ENCODE measurements around the gene CALD1.

CALD1 gene

DNA sequence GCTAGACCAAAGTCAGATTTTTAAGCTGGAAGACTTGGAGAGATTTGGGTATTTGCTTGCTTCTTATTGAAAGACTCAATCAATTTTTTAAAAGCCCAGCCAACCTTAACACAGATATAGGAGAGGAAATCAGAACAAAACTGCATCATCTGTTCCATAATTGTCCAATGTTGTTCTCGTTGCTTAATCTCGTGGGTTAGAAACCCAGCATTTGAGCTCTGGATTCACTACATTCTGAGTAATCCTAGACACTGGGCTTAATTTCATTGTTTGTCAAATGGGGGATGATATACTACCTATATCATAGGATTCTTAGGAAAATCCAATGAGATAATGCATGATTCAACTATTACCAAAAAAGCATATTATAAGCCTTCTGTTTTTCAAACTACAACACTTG, 48.9 kb downstream of the CALD1 start:
- Histone ChIP-seq H3K4me3 (ENCODE audit: low read length) (no peak overlapping the region), H3F3A (ENCODE audit: control insufficient read depth, insufficient read depth) (no peaks in the 10 kb centered on the region), H3K36me3 (ENCODE audit: control insufficient read depth, low read length) (no peaks in the 10 kb centered on the region), H3K9me3 (ENCODE audit: control insufficient read depth, insufficient read depth, low read length) (no peaks in the 10 kb centered on the region), H3K79me2 (ENCODE audit: control insufficient read depth, low read length) (no peaks in the 10 kb centered on the region), H3K27me3 (ENCODE audit: control insufficient read depth, low read length) (no peaks in the 10 kb centered on the region), H3K4me2 (ENCODE audit: low read length) (no peak overlapping the region), H3K4me1 (ENCODE audit: control insufficient read depth, low read length) (no peaks in the 10 kb centered on the region), H3K27ac (ENCODE audit: low read depth, low read length) (no peak overlapping the region), H4K20me1 (ENCODE audit: control insufficient read depth, insufficient read depth, low read depth, low read length) (no peaks in the 10 kb centered on the region), H3K9me2 (replicated peaks; ENCODE audit: control insufficient read depth, low read length) (no peaks in the 10 kb centered on the region)
- TF ChIP-seq, protein P1, sequence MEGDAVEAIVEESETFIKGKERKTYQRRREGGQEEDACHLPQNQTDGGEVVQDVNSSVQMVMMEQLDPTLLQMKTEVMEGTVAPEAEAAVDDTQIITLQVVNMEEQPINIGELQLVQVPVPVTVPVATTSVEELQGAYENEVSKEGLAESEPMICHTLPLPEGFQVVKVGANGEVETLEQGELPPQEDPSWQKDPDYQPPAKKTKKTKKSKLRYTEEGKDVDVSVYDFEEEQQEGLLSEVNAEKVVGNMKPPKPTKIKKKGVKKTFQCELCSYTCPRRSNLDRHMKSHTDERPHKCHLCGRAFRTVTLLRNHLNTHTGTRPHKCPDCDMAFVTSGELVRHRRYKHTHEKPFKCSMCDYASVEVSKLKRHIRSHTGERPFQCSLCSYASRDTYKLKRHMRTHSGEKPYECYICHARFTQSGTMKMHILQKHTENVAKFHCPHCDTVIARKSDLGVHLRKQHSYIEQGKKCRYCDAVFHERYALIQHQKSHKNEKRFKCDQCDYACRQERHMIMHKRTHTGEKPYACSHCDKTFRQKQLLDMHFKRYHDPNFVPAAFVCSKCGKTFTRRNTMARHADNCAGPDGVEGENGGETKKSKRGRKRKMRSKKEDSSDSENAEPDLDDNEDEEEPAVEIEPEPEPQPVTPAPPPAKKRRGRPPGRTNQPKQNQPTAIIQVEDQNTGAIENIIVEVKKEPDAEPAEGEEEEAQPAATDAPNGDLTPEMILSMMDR (IDR thresholded peaks at IDR 0.05; ENCODE audit: low read depth, low read length, poor library complexity, severe bottlenecking): no peak
- TF ChIP-seq EZH2phosphoT487 (IDR thresholded peaks at IDR 0.05; ENCODE audit: borderline replicate concordance, low read length): no peak

DNA sequence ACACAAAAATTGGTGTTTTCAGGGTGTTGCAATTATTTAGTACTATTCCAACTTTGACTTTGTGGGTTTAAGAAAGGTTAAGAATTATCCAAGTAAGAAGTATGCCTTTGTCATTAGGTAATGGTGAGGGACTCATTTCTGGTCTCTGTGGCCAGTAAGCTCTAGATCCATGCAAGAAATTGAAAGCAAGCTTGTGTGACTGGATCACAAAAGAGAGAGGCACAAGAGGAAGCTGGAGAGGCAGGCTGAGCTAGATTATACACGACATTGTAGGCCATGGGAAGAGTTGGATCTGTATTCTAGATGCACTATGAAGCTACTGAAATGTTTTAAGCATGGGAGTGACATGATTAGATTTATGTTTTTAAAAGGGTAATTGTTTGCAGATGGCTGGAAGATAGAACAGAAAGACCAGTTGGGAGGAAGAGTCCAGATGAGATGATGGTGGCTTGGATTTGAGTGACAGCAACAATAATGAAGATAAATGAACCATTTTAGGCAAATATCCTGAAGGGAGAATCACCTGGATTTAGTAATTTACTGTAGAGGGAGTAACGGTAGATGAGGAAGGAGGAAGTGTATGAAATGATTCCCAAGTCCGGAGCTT, 50.0 kb downstream of the CALD1 start:
- TF ChIP-seq, protein P1 (IDR thresholded peaks at IDR 0.05; ENCODE audit: low read depth, low read length, poor library complexity, severe bottlenecking): no peak
- Histone ChIP-seq H3F3A (ENCODE audit: control insufficient read depth, insufficient read depth) (no peaks in the 10 kb centered on the region), H3K9me2 (replicated peaks; ENCODE audit: control insufficient read depth, low read length) (no peaks in the 10 kb centered on the region), H3K36me3 (ENCODE audit: control insufficient read depth, low read length) (no peaks in the 10 kb centered on the region), H3K27me3 (ENCODE audit: control insufficient read depth, low read length) (no peaks in the 10 kb centered on the region), H3K4me3 (ENCODE audit: low read length) (no peak overlapping the region), H3K27ac (ENCODE audit: low read depth, low read length) (no peak overlapping the region), H3K4me1 (ENCODE audit: control insufficient read depth, low read length) (no peaks in the 10 kb centered on the region), H3K9me3 (ENCODE audit: control insufficient read depth, insufficient read depth, low read length) (no peaks in the 10 kb centered on the region), H3K4me2 (ENCODE audit: low read length) (no peak overlapping the region), H4K20me1 (ENCODE audit: control insufficient read depth, insufficient read depth, low read depth, low read length) (no peaks in the 10 kb centered on the region), H3K79me2 (ENCODE audit: control insufficient read depth, low read length) (no peaks in the 10 kb centered on the region)

DNA sequence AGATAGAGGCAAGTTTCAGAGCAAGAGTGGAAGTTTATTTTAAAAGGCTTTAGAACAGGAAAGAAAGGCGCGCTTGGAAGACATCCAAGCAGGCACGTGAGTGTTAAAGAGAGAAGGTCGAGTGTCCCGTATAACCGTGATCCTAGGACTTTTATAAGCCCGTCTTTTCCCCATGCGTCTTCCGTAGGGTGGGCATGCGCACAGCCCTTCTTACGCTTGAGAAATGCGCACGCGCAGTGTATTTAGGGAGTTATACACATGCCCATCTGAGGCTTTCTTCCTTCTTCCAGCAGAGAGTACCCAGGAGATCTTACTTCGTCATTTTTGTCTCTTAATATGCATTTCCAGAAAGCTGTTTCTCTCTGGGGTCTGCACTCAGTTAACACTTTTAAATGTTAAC, 52.4 kb downstream of the CALD1 start:
- Histone ChIP-seq H4K20me1 (ENCODE audit: control insufficient read depth, insufficient read depth, low read depth, low read length) (no peaks in the 10 kb centered on the region), H3K79me2 (ENCODE audit: control insufficient read depth, low read length) (no peaks in the 10 kb centered on the region), H3K4me1 (ENCODE audit: control insufficient read depth, low read length) (no peaks in the 10 kb centered on the region), H3K27ac (ENCODE audit: low read depth, low read length) (no peak overlapping the region), H3K36me3 (ENCODE audit: control insufficient read depth, low read length) (no peaks in the 10 kb centered on the region), H3K27me3 (ENCODE audit: control insufficient read depth, low read length) (no peaks in the 10 kb centered on the region), H3K9me3 (ENCODE audit: control insufficient read depth, insufficient read depth, low read length) (no peaks in the 10 kb centered on the region), H3K9me2 (replicated peaks; ENCODE audit: control insufficient read depth, low read length) (no peaks in the 10 kb centered on the region), H3K4me2 (ENCODE audit: low read length) (no peak overlapping the region), H3K4me3 (ENCODE audit: low read length) (no peak overlapping the region), H3F3A (ENCODE audit: control insufficient read depth, insufficient read depth) (no peaks in the 10 kb centered on the region)
- TF ChIP-seq, protein P1 (IDR thresholded peaks at IDR 0.05; ENCODE audit: low read depth, low read length, poor library complexity, severe bottlenecking): no peak
- TF ChIP-seq EZH2phosphoT487 (IDR thresholded peaks at IDR 0.05; ENCODE audit: borderline replicate concordance, low read length): no peak
